ENCODE measurements around the gene GRIA1.

GRCh38 chr5:153617190-153617589 is 126.7 kb downstream of the GRIA1 start:
- TF ChIP-seq CTCF (IDR thresholded peaks at IDR 0.05) = no peak
- TF ChIP-seq POLR2A (IDR thresholded peaks at IDR 0.05) = no peak
